NCI-H1436 (cell line): ENCODE measurements around the gene SLC26A5.
"Not testable (repeated sequence)": the region's sequence is repeated elsewhere in the genome, so short reads cannot be mapped to it uniquely, and the experiment has no call there.

Experiments
- DNase-seq: peaks from one replicate; lab custom pipeline; 2025; lab: John Stamatoyannopoulos, UW

The SLC26A5 gene

DNA sequence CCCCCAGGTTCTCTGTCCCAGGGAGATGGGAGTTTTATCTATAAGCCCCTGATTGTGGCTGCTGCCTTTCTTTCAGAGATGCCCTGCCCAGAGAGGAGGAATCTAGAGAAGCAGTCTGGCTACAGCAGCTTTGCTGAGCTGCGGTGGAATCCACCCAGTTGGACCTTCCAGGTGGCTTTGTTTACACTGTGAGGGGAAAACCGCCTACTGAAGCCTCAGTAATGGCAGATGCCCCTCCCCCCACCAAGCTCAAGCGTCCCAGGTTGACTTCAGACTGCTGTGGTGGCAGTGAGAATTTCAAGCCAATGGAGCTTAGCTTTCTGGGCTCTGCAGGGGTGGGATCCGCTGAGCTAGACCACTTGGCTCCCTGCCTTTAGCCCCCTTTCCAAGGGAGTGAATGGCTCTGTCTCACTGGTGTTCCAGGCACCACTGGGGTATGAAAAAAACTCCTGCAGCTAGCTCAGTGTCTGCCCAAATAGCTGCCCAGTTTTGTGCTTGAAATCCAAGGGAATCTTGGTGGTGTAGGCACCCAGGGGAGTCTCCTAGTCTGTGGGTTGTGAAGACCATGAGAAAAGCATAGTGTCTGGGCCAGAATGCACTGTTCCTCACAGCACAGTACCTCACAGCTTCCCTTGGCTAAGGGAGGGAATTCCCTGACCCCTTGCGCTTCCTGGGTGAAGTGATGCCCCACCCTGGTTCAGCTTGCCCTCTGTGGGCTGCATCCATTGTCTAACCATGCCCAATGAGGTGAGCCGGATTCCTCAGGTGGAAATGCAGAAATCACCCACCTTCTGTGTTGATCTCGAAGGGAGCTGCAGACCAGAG is 40.0 kb downstream of the SLC26A5 start:
- not testable (repeated sequence) for DNase-seq

DNA sequence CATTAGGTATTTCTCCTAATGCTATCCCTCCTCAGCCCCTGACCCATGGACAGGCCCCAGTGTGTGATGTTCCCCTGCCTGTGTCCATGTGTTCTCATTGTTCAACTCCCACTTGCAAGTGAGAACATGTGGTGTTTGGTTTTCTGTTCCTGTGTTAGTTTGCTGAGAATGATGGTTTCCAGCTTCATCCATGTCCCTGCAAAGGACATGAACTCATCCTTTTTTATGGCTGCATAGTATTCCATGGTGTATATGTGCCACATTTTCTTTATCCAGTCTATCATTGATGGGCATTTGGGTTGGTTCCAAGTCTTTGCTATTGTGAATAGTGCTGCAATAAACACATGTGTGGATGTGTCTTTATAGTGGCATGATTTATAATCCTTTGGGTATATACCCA is 46.3 kb downstream of the SLC26A5 start:
- not testable (repeated sequence) for DNase-seq

DNA sequence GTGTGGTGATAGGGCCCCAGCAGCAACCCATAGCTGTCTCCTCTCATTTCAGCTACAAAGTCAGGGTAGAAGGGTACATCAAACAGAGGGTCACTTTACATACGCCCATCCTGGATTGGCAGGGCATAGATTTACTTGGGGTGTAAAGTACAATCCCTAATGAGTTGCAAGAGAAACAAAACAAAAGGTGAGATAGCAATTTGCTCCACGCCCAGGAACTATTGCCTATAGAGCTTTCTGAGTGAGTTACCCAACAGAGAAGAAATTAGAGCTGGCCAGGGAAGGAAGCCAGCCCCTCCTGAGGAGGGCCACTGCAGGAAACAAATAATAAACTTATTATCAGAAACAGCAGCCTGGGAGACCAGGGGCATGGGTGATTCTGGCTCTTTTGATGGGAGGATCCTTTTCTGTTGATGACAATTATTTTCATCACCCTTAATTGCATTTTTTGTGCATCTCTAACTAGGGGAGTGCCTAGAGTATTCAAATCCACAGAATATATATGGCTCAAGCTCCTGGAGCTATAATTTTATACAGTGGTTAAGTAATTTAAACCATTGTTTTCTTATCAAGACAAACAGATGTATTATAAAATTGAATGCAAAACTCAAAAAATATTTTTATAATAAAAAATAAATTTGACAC is 47.4 kb downstream of the SLC26A5 start:
- DNase-seq: no peak

DNA sequence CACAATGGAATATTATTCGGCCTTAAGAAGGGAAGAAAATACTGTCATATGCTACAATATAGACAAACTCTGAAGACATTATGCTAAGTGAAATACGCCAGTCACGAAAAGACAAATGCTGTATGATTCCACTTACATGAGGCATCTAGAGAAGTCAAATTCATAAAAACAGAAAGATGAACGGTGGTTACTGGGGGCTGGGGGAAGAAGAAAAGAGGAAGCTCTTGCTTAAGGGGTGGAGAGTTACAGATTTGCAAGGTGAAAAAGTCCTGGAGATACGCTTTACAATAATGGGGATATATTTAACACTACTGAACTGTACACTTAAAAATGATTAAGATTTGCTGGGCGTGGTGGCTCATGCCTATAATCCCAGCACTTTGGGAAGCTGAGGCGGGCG is 49.5 kb downstream of the SLC26A5 start:
- no peak for DNase-seq

DNA sequence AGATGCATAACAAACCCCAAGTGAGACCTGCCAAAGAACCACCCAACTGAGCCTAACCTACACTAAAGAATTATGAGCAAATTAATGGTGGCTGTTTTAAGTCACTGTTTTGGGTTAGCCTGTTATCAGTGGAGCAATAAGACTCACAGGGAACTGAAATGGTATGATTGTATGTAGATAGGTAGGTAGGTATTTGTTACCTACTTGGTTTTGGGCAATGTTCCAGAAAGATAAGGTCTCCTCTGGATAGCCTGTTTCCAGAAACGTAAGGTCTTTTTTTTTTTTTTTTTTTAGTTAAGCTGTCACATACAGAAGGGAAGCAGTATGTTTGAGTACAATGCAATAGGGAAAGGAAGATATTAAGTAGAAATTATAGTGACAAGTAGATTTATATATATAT is 50.9 kb downstream of the SLC26A5 start:
- no peak for DNase-seq

DNA sequence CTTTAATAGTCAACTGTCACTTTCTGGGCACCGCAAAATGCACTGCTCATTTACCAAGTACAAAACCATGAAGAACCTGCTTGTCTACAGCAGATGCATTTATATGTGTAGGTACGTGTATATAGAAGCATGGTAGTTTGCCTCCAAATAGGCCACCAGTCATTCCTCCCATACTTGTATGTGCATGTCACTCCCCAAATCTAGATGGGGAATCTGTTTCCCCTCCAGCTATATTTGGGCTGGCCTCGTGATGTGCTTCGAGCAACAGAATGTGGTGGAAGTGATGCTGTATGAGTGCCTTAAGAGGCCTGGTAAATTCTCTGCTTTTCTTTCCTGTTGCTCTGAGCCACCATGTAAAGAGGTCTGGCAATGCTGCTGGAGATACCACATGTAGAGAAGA is 51.4 kb downstream of the SLC26A5 start:
- DNase-seq: no peak

DNA sequence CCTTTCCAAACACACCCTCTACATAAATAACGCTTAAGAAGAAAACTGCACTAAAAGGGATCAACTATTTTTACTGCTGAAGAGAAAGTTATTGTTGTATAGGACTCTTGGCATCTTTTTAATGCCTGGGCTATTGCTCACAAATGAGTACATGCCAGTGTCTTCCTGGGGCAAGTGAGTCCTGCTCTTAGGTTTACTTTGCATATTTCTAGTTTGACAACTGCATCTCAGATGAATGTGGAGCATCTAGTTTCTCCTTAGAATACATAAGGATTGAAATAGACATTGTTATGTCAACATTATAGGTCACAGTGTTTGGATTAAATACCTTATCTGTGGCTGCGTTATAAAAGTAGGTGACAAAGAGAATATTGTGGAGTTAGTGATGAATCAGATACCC is 54.0 kb downstream of the SLC26A5 start:
- no peak for DNase-seq

DNA sequence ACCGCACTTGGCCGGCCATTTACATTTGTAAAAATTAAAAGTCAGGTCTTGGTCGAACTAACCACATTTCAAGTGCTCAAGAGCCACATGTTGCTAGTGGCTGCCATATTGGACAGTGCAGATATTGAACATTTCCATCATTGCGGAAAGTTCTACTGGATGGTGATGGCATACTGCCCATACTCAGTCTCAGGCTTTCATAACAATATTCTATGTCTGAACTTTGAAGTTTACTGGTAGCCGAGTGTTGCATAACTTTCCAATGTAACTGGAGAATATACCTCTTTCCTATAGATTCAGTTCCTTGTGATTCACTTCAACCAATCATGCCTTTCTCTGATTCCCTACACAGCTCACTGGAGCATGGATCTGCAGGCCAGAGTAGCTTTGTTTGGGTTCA is 54.9 kb downstream of the SLC26A5 start:
- DNase-seq: no peak

DNA sequence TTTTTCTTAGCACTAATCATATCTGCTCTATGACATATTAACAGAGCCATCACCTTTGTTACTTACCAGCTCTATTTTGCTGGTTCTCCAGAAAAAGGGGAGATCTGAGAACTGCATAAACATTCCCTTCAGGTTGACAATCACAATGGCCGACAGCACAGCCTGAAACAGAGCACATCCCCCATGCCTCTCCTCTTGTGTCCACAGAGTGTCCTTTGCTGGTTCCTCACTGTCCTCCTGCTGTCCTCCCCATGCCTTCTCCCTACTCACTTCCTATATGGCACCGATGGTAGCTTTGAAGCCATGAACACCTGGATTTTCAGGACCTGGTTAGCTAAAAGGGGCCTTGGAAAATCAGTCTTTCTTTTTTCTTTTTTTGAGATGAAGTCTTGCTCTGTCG is 56.7 kb downstream of the SLC26A5 start:
- DNase-seq: no peak

DNA sequence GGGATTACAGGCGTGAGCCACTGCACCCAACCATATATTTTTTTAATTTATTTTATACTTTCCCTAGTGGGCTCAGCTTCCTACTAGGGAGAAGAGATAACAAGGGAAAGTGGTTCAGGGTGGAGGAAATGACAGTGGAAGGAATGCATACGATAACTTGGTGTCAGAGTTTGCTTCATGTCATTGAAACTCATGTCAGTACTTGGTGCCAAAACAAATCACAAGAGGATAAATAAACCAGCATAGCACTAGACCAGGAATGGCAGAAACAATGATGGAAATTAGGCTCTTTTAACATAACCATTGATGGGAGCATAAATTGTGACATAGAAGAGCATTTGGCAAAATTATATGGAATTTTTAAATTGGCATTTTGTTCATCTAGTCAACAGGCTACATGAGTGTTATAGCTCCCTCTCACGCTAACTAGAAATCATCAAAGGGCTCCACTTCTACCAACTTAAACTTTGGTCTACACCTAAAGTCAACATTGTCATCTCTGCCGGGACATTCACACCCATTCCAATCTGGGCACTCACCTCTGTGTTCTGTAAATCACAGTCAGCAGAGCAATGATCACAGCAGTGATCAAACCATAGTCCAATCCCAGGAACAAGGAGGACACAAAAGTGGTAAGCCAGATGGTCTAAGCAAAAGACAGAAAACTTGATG is 57.4 kb downstream of the SLC26A5 start:
- no peak for DNase-seq

DNA sequence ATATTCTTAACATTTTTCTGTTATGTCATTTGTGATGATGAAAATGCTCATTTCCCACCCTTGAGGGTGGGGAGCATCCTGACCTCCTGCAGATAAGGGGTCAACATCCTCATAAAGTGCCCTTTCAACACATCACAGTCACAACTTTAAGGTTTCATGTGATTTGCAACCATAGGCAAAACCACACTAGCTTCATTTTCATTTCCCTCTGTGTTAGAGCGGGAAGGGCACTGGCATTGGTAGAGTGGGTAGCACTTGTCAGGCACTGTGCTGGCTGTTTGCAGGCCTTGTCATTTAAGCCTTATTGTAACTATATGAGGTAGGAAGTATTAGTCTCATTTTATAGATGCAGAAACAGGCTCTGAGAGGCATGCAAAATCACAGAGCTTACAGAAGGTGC is 58.8 kb downstream of the SLC26A5 start:
- DNase-seq: no peak

DNA sequence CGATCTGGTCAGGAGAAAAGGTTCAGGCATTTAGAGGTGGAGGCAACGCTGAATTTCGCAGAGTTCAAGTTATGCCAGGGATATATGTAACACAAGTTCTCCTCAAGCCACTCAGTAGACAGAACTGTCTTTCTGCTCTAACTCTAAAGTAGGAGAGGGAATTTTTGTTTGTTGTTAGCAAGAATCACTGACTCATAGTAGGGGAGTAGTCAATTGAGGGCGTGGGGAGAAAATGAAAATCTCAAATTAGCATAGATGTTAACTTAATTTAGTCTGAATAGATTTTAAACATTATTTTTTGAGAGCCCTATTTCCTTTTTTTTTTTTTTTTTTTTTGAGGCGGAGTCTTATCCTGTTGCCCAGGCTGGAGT is 64.0 kb downstream of the SLC26A5 start:
- no peak for DNase-seq

DNA sequence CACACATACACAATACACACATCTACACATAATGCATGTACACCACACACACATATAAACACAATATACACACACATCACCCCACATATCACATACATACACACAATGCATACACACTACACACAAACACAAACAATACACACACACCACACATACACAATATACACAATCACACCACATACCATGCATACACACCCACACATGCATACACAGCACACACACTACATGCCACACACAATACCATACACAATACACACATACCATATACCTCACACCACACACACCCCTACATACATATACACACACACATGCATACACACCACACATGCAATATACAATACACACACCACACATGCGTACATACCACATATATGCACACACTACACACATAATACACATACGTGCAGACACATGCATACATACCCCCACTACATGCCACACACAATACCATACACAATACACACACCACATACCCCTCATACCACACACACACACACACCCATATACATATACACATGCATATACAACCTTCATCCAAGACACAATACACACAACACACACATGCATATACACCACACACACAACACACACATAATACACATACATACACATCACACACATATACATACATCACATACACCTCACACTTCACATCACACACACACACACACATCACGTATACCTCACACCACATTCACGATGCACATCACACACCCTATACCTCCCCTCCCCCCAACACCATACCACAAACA is 64.6 kb downstream of the SLC26A5 start:
- no peak for DNase-seq

DNA sequence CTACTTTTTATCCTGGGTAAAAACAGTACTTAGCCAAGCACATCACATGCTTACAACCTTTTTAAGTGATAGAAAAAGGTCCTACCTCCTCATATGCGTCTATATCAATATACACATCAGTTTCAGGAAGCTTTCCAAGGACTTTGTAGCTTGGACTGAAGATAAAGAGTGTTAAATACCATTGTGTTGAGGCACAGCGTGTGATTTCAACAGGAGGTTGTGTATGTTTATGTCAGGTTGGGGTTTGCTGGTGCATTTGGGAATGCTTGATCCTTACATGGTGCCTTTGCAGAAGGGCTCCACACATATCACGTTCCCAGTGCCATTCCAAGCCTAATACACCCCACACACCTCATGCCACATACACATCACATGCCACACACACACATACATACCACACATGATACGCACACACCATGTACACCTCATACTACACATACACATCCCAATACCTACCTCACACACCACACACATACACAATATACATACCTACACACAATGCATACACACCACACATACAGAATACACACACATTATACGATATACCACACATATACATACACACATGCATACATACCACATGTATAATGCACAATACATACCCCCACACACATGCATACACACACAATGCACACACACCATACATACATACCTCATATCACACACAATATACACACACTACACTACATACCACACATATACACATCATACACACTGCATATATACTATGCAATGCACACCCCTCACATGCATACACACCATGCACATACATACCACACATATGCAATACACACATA is 65.4 kb downstream of the SLC26A5 start:
- DNase-seq: no peak

DNA sequence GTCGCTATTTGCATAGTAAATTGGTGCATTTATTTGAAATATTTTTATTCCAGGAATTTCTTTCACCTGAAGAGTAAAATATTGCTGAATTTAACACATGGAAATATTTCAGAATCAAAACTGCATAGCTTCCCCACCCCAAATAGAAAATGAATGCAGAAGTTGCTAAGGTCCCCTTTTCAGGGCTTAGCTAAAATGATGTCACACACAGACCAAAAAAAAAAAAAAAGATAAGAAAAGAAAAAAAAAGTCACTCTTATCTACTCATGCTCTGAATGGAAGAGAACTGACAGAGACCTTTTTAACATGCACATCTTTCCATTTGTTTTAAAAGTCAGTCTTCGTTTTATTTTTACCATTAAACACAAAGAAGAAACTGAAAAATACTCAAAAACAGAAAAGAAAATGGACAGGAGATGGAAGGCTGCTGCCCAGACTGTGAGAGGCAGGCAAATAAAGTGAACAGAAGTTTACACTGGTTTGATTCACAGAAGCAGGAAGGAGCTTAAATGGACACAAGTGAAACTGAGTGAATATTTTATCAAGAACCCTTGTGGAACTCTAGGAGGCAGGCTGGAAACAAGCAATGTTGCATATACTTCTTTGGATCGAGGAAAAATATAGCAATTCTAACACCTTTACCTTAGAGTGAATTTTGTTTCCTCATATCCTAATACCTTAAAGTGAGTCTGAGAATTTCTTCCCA is 66.6 kb downstream of the SLC26A5 start:
- no peak for DNase-seq

DNA sequence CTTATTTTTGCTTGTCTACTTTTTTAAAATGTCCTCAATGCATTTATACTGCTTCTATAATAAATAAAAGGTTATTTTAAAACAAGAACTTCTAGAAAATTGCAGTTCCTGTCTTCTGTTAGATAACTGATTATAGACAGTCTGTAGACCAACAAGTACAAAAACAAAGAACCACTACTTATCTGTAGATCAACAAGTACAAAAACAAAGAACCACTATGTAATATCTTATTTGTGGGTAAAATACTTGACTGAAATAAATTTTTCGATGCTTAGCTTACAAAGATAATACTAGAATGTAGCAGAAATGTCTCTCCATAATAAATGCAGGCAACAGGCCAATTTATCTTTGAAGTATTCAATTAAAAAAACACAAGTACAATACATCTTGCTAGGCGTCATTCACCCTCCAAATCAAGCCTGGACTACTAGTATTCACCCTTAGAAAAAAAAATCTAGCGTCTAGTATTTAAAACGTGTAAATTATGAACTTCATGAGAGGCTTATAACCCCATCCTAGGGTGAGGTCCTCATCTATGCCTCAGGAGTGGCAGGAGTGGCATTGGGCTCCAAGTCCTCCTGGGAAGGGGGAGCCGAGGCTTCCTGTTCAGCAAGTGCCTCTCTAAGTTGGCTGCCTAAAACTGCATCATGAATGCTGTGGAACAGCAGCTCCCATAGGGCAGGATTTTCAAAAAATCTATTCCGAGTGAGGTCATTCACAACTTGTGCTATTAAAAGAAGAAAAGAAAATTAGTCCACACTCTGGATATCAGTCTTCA is 72.0 kb downstream of the SLC26A5 start:
- DNase-seq: peak; percentile 4

DNA sequence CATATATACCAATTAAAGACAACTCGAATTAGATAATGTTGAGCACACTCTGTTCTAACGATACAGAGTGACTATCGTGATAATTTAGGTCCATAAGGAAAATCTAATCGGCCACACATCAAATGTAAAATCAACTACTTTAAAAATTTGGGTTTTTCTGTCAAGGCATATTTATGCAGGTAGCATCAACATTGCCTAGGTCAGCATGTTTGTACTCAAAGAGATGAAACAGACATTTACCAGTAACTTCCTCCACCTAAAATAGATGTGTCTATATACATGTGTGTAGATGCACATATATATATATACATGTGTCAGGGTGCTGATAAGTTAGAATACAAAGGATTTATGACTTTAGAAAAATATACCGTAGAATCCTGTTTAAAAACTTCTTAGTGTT is 76.6 kb downstream of the SLC26A5 start:
- no peak for DNase-seq

DNA sequence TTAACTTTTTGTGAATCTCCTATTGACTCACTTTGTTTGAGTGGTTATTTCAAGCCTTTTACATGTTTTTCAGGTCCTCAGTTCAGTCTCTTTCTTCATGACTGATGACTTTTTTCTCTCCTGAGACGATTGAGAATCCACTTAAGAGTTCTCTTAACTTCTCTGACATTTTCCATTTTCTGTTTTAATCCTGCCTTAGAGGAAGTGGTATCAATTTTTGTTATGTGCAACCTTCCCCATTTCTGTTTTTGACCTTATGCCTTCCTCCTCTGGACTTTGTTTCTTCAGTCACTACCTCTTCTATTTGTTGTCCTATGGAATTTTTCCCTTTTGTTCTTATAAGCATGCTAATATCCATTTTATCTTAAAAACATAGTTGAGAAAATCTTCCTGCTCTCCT is 96.2 kb downstream of the SLC26A5 start:
- DNase-seq: no peak

DNA sequence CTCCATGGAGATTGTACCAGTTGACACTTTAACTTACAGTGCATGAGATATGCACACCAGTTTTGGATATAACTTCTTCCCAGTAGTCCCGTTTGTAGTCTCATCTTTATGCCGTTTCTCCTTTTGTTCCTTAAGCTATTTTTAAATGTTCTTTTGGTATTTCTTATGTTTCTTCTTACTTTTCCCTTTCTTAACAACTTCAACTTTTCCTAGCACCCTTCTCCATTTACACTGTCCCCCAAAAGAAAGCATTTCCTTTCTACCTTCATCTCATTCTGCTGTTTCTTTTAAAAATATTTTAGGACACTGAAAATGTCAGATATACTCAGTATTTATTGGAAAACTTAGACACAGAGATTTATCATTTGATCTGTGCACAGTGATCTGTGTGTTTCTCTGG is 97.0 kb downstream of the SLC26A5 start:
- DNase-seq: no peak

DNA sequence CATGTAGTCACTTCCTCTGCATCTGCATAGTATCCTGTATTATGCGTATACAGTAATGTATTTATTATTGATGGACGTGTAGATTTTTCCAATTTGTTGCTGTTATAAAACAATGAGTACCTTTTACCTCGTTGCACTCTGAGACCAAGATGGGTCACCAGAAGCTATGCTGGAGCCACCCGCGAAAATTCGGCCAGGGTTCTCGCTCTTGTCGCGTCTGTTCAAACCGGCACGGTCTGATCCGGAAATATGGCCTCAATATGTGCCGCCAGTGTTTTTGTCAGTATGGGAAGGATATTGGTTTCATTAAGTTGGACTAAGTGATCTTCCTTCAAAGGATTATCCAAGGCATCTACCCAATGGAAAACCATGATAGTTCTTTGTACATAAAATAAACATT is 97.6 kb downstream of the SLC26A5 start:
- DNase-seq: no peak
